SK-N-SH treated with all-trans-retinoic acid at 6 μM for 48 hours (cell line): Measurements from ENCODE around the gene CNGA3.

Source experiments
- ARNTL ChIP-seq: fragments of 450-650 bp; formaldehyde crosslinking; IDR thresholded peaks from 2 replicates; pipeline ENCODE4 v1.5.0; 2020; ENCODE audit warnings: low read depth, mild to moderate bottlenecking, moderate library complexity, borderline replicate concordance
- PATZ1 ChIP-seq: fragments of 250-450 bp; sonication (Bioruptor Pico); IDR thresholded peaks from 2 replicates; pipeline ENCODE4 v1.8.0; 2020; ENCODE audit warnings: mild to moderate bottlenecking, moderate library complexity, borderline replicate concordance

GRCh38 chr2:98298683-98299164 lies 47.5 kb upstream of the CNGA3 start:
- TF ChIP-seq ARNTL (CRISPR knock-in tag): no peak
- TF ChIP-seq PATZ1: no peak
